ENCODE data around the gene XCR1. TPM values are rescaled to one million over a fixed set of nuclear protein-coding genes. Genes with fewer than 3 reads are reported as not detected.

The XCR1 gene
- total and polyA plus RNA-seq, 2 experiments from 2014 or later: not detected

- Histone ChIP-seq H2AFZ (no peak overlapping the region), H3F3A (ENCODE audit: insufficient read depth) (peaks cover 62% of the 10 kb centered on the region), H3K9ac (no peak overlapping the region), H3K4me2 (ENCODE audit: unreplicated experiment) (no peak overlapping the region), H4K20me1 (ENCODE audit: insufficient read depth) (no peaks in the 10 kb centered on the region), H3K79me2 (ENCODE audit: insufficient read depth) (no peaks in the 10 kb centered on the region), H3K27me3 (replicated peaks; ENCODE audit: insufficient read depth) (no peaks in the 10 kb centered on the region), H3K9me2 (ENCODE audit: insufficient read depth) (no peaks in the 10 kb centered on the region), H3K4me1 (ENCODE audit: insufficient read depth) (peaks cover 62% of the 10 kb centered on the region), H3K9me3 (ENCODE audit: low read depth) (no peaks in the 10 kb centered on the region), H3K36me3 (ENCODE audit: low read depth) (no peaks in the 10 kb centered on the region), H3K27ac (no peak overlapping the region), H3K4me3 (no peak overlapping the region)
- TF ChIP-seq EZH2 (IDR thresholded peaks at IDR 0.05; ENCODE audit: insufficient read depth, poor library complexity, severe bottlenecking) (no peak), EZH2phosphoT487 (IDR thresholded peaks at IDR 0.05; ENCODE audit: insufficient read depth, low read depth) (no peak)
- in situ Hi-C loops (cut with MboI): no loop called here
- DNase-seq: no peak
- 91 to 98% methylated on average over 3 of the region's 3 CpGs for WGBS, 2 experiments (ENCODE audit: low coverage in 1 of 2, low lambda C conversion rate in 2 of 2, missing lambda C conversion rate in 2 of 2)
Observed at GRCh38 chr3:45990181-45990580, 37.1 kb downstream of the XCR1 start.

- H3K4me2 ChIP-seq (ENCODE audit: unreplicated experiment): peak overlapping the region; percentile 57
- H3F3A ChIP-seq (ENCODE audit: insufficient read depth): peaks cover 60% of the 10 kb centered on the region
- H3K79me2 ChIP-seq (ENCODE audit: insufficient read depth): no peaks in the 10 kb centered on the region
- no peak for TF ChIP-seq EZH2 (IDR thresholded peaks at IDR 0.05; ENCODE audit: insufficient read depth, poor library complexity, severe bottlenecking)
- no peak for TF ChIP-seq EZH2phosphoT487 (IDR thresholded peaks at IDR 0.05; ENCODE audit: insufficient read depth, low read depth)
- no peak overlapping the region for H3K4me3 ChIP-seq
- peaks cover 62% of the 10 kb centered on the region for H3K4me1 ChIP-seq (ENCODE audit: insufficient read depth)
- peak; percentile 96 for DNase-seq
- H3K9me2 ChIP-seq (ENCODE audit: insufficient read depth): no peaks in the 10 kb centered on the region
- H3K9me3 ChIP-seq (ENCODE audit: low read depth): no peaks in the 10 kb centered on the region
- peak overlapping the region; percentile 77 for H3K27ac ChIP-seq
- in situ Hi-C loops (cut with MboI): no loop called here
- H3K9ac ChIP-seq: peak overlapping the region; percentile 52
- 2 to 4% methylated on average over 2 of the region's 2 CpGs for WGBS, 2 experiments (ENCODE audit: low coverage in 1 of 2, low lambda C conversion rate in 2 of 2, missing lambda C conversion rate in 2 of 2)
- H4K20me1 ChIP-seq (ENCODE audit: insufficient read depth): no peaks in the 10 kb centered on the region
- H3K27me3 ChIP-seq (replicated peaks; ENCODE audit: insufficient read depth): no peaks in the 10 kb centered on the region
- H2AFZ ChIP-seq: no peak overlapping the region
- H3K36me3 ChIP-seq (ENCODE audit: low read depth): no peaks in the 10 kb centered on the region
Observed at GRCh38 chr3:45988804-45989203, 38.5 kb downstream of the XCR1 start.

- WGBS, 2 experiments (ENCODE audit: low coverage in 1 of 2, low lambda C conversion rate in 2 of 2, missing lambda C conversion rate in 2 of 2): 12 to 16% methylated on average over 4 of the region's 4 CpGs
- Histone ChIP-seq H3F3A (ENCODE audit: insufficient read depth) (peaks cover 56% of the 10 kb centered on the region), H3K4me1 (ENCODE audit: insufficient read depth) (peaks cover 59% of the 10 kb centered on the region), H4K20me1 (ENCODE audit: insufficient read depth) (no peaks in the 10 kb centered on the region), H2AFZ (no peak overlapping the region), H3K9ac (peak overlapping the region; percentile 52), H3K27ac (peak overlapping the region; percentile 77), H3K9me2 (ENCODE audit: insufficient read depth) (no peaks in the 10 kb centered on the region), H3K9me3 (ENCODE audit: low read depth) (no peaks in the 10 kb centered on the region), H3K79me2 (ENCODE audit: insufficient read depth) (no peaks in the 10 kb centered on the region), H3K27me3 (replicated peaks; ENCODE audit: insufficient read depth) (no peaks in the 10 kb centered on the region), H3K4me2 (ENCODE audit: unreplicated experiment) (peak overlapping the region; percentile 26), H3K4me3 (no peak overlapping the region), H3K36me3 (ENCODE audit: low read depth) (no peaks in the 10 kb centered on the region)
- peak; percentile 57 for DNase-seq
- in situ Hi-C loops (cut with MboI): no loop called here
- no peak for TF ChIP-seq EZH2phosphoT487 (IDR thresholded peaks at IDR 0.05; ENCODE audit: insufficient read depth, low read depth)
- TF ChIP-seq EZH2 (IDR thresholded peaks at IDR 0.05; ENCODE audit: insufficient read depth, poor library complexity, severe bottlenecking): no peak
Observed at GRCh38 chr3:45988362-45988761, 38.9 kb downstream of the XCR1 start.

- Histone ChIP-seq H3K36me3 (ENCODE audit: low read depth) (no peaks in the 10 kb centered on the region), H3K9me3 (ENCODE audit: low read depth) (no peaks in the 10 kb centered on the region), H3K79me2 (ENCODE audit: insufficient read depth) (no peaks in the 10 kb centered on the region), H3K27me3 (replicated peaks; ENCODE audit: insufficient read depth) (no peaks in the 10 kb centered on the region), H3K4me1 (ENCODE audit: insufficient read depth) (peaks cover 52% of the 10 kb centered on the region), H3K4me3 (no peak overlapping the region), H3K27ac (peak overlapping the region; percentile 77), H3K9ac (peak overlapping the region; percentile 52), H3F3A (ENCODE audit: insufficient read depth) (peaks cover 48% of the 10 kb centered on the region), H4K20me1 (ENCODE audit: insufficient read depth) (no peaks in the 10 kb centered on the region), H3K4me2 (ENCODE audit: unreplicated experiment) (peak overlapping the region; percentile 26), H3K9me2 (ENCODE audit: insufficient read depth) (no peaks in the 10 kb centered on the region), H2AFZ (0 out of 2 replicates have a peak overlapping the region, but pooled peaks have one; percentile 13)
- 11 to 14% methylated on average over 7 to 8 of the region's 8 CpGs for WGBS, 2 experiments (ENCODE audit: low coverage in 1 of 2, low lambda C conversion rate in 2 of 2, missing lambda C conversion rate in 2 of 2)
- DNase-seq: peak; percentile 91
- TF ChIP-seq EZH2phosphoT487 (IDR thresholded peaks at IDR 0.05; ENCODE audit: insufficient read depth, low read depth): no peak
- TF ChIP-seq EZH2 (IDR thresholded peaks at IDR 0.05; ENCODE audit: insufficient read depth, poor library complexity, severe bottlenecking): no peak
- in situ Hi-C loops (cut with MboI): no loop called here
Observed at GRCh38 chr3:45987368-45988291, 39.7 kb downstream of the XCR1 start.

All from GM23248 (cell line).